T-helper 17 cell (primary cell): ENCODE results near the gene TMEM260. TPM values are rescaled to one million over a fixed set of nuclear protein-coding genes. Genes with fewer than 3 reads are reported as not detected.
A peak's percentile ranks its signal among the peaks of the same experiment; 100 is the strongest.
"Not testable (repeated sequence)": the region's sequence is repeated elsewhere in the genome, so short reads cannot be mapped to it uniquely, and the experiment has no call there.

Source experiments
- ATAC-seq: fragments of 150-1000 bp; cut with Tn5 transposase; 2 replicates; pipeline ENCODE4 v1.10.0; 2021; ENCODE audit warnings: mild to moderate bottlenecking, moderate library complexity
- DNase-seq, 3 donors: peaks; one replicate each; pipeline versions ENCODE4 v3.0.0 to v3.0.0-alpha.2; 2020 to 2021
- H3K9me3 ChIP-seq: one replicate; pipeline ENCODE4 v1.7.0; 2013; ENCODE audit warnings: low read length, mild to moderate bottlenecking; ENCODE audit not compliant: control insufficient read depth, poor library complexity, severe bottlenecking
- H3K27ac Mint-ChIP-seq: one replicate; pipeline ENCODE4 v1.8.0; 2022; ENCODE audit warnings: mild to moderate bottlenecking, moderate library complexity, mixed read lengths
- H3K27me3 Mint-ChIP-seq: one replicate; pipeline ENCODE4 v1.8.0; 2022; ENCODE audit warnings: mixed read lengths
- H3K36me3 Mint-ChIP-seq: one replicate; pipeline ENCODE4 v1.8.0; 2022; ENCODE audit warnings: low read depth, mixed read lengths
- H3K4me1 Mint-ChIP-seq: one replicate; pipeline ENCODE4 v1.8.0; 2022; ENCODE audit warnings: mild to moderate bottlenecking, mixed read lengths
- H3K4me3 Mint-ChIP-seq: one replicate; pipeline ENCODE4 v1.8.0; 2022; ENCODE audit warnings: mild to moderate bottlenecking, moderate library complexity, mixed read lengths
- total RNA-seq, 4 donors: library from RNA in 2 of 4; stranded (reverse) in 2 of 4; gene quantifications; one replicate each; pipeline ENCODE4 v1.2.3 and lab custom pipeline; 2022 to 2026

The TMEM260 gene
- total RNA-seq, 2 donors from 2014 or later: 16.8 to 21.2 TPM

GRCh38 chr14:56570295-56570694 is 9.3 kb upstream of the TMEM260 start:
- no peaks in the 10 kb centered on the region for H3K36me3 Mint-ChIP-seq
- no peak overlapping the region for H3K4me3 Mint-ChIP-seq
- no peak overlapping the region for H3K27ac Mint-ChIP-seq
- H3K4me1 Mint-ChIP-seq: no peaks in the 10 kb centered on the region
- DNase-seq: no peak
- H3K9me3 ChIP-seq: no peaks in the 10 kb centered on the region
- ATAC-seq: no peak
- H3K27me3 Mint-ChIP-seq: peaks cover 42% of the 10 kb centered on the region

GRCh38 chr14:56580221-56580711 is 668 bp downstream of the TMEM260 start:
- Mint-ChIP-seq H3K27ac (peak overlapping the region; percentile 96), H3K4me1 (peaks cover 38% of the 10 kb centered on the region), H3K4me3 (peak overlapping the region; percentile 97), H3K36me3 (peaks cover 4% of the 10 kb centered on the region), H3K27me3 (no peaks in the 10 kb centered on the region)
- H3K9me3 ChIP-seq: no peaks in the 10 kb centered on the region
- no peak for ATAC-seq
- no peak for DNase-seq

GRCh38 chr14:56581041-56581727 is 1.6 kb downstream of the TMEM260 start:
- Mint-ChIP-seq H3K4me3 (peak overlapping the region; percentile 97), H3K36me3 (peaks cover 4% of the 10 kb centered on the region), H3K27me3 (no peaks in the 10 kb centered on the region), H3K27ac (peak overlapping the region; percentile 96), H3K4me1 (peaks cover 40% of the 10 kb centered on the region)
- H3K9me3 ChIP-seq: no peaks in the 10 kb centered on the region
- no peak for ATAC-seq
- no peak for DNase-seq

GRCh38 chr14:56585461-56586084 is 6.0 kb downstream of the TMEM260 start:
- Mint-ChIP-seq H3K4me1 (peaks cover 32% of the 10 kb centered on the region), H3K27ac (no peak overlapping the region), H3K4me3 (no peak overlapping the region), H3K27me3 (no peaks in the 10 kb centered on the region), H3K36me3 (peaks cover 2% of the 10 kb centered on the region)
- ATAC-seq: no peak
- no peaks in the 10 kb centered on the region for H3K9me3 ChIP-seq
- no peak for DNase-seq

- Mint-ChIP-seq H3K36me3 (peaks cover 2% of the 10 kb centered on the region), H3K4me3 (no peak overlapping the region), H3K4me1 (peaks cover 16% of the 10 kb centered on the region), H3K27me3 (no peaks in the 10 kb centered on the region), H3K27ac (no peak overlapping the region)
- ATAC-seq (no peak), DNase-seq (no peak)
- H3K9me3 ChIP-seq: no peaks in the 10 kb centered on the region
These were observed 8.1 kb downstream of the TMEM260 start for GRCh38 chr14:56587701-56588100.

- H3K27ac Mint-ChIP-seq: no peak overlapping the region
- no peaks in the 10 kb centered on the region for H3K9me3 ChIP-seq
- peaks cover 2% of the 10 kb centered on the region for H3K36me3 Mint-ChIP-seq
- H3K4me3 Mint-ChIP-seq: no peak overlapping the region
- ATAC-seq (no peak), DNase-seq (no peak)
- H3K27me3 Mint-ChIP-seq: no peaks in the 10 kb centered on the region
- peaks cover 2% of the 10 kb centered on the region for H3K4me1 Mint-ChIP-seq
These were observed 10.9 kb downstream of the TMEM260 start for GRCh38 chr14:56590535-56590960.

- no peaks in the 10 kb centered on the region for H3K9me3 ChIP-seq
- Mint-ChIP-seq H3K4me1 (peaks cover 6% of the 10 kb centered on the region), H3K27me3 (no peaks in the 10 kb centered on the region), H3K27ac (no peak overlapping the region), H3K4me3 (no peak overlapping the region), H3K36me3 (peaks cover 2% of the 10 kb centered on the region)
- DNase-seq (no peak), ATAC-seq (no peak)
These were observed 13.3 kb downstream of the TMEM260 start for GRCh38 chr14:56592746-56593544.

GRCh38 chr14:56594428-56594827 is 14.8 kb downstream of the TMEM260 start:
- peaks cover 3% of the 10 kb centered on the region for H3K36me3 Mint-ChIP-seq

GRCh38 chr14:56598519-56598918 is 18.9 kb downstream of the TMEM260 start:
- Mint-ChIP-seq H3K36me3 (peaks cover 6% of the 10 kb centered on the region), H3K4me1 (peaks cover 11% of the 10 kb centered on the region), H3K27me3 (no peaks in the 10 kb centered on the region), H3K27ac (no peak overlapping the region), H3K4me3 (no peak overlapping the region)
- DNase-seq: no peak
- ATAC-seq: no peak
- H3K9me3 ChIP-seq: no peaks in the 10 kb centered on the region

More at GRCh38 chr14:56594428-56594827, 14.8 kb downstream of the TMEM260 start:
- no peak overlapping the region for H3K4me3 Mint-ChIP-seq
- ATAC-seq (no peak), DNase-seq (no peak)
- no peaks in the 10 kb centered on the region for H3K27me3 Mint-ChIP-seq
- peaks cover 6% of the 10 kb centered on the region for H3K4me1 Mint-ChIP-seq
- no peaks in the 10 kb centered on the region for H3K9me3 ChIP-seq
- no peak overlapping the region for H3K27ac Mint-ChIP-seq

GRCh38 chr14:56603648-56604047 is 24.1 kb downstream of the TMEM260 start:
- H3K4me3 Mint-ChIP-seq: no peak overlapping the region
- ATAC-seq (no peak), DNase-seq (no peak)
- H3K36me3 Mint-ChIP-seq: peaks cover 7% of the 10 kb centered on the region
- peaks cover 14% of the 10 kb centered on the region for H3K4me1 Mint-ChIP-seq
- H3K9me3 ChIP-seq: no peaks in the 10 kb centered on the region
- peak overlapping the region; percentile 49 for H3K27ac Mint-ChIP-seq
- no peaks in the 10 kb centered on the region for H3K27me3 Mint-ChIP-seq

- H3K9me3 ChIP-seq: no peaks in the 10 kb centered on the region
- no peak for ATAC-seq
- Mint-ChIP-seq H3K4me1 (peaks cover 6% of the 10 kb centered on the region), H3K27me3 (no peaks in the 10 kb centered on the region), H3K4me3 (no peak overlapping the region), H3K27ac (no peak overlapping the region), H3K36me3 (peaks cover 9% of the 10 kb centered on the region)
- DNase-seq: no peak
These were observed 29.1 kb downstream of the TMEM260 start for GRCh38 chr14:56608689-56609088.

- not testable (repeated sequence) for H3K27ac Mint-ChIP-seq, H3K9me3 ChIP-seq, ATAC-seq, H3K4me1 Mint-ChIP-seq, H3K36me3 Mint-ChIP-seq, DNase-seq, H3K4me3 Mint-ChIP-seq, H3K27me3 Mint-ChIP-seq
These were observed 32.1 kb downstream of the TMEM260 start for GRCh38 chr14:56611663-56612062.

GRCh38 chr14:56617084-56617483 is 37.5 kb downstream of the TMEM260 start:
- ATAC-seq (no peak), DNase-seq (no peak)
- peaks cover 4% of the 10 kb centered on the region for H3K4me1 Mint-ChIP-seq
- H3K4me3 Mint-ChIP-seq: no peak overlapping the region
- H3K27me3 Mint-ChIP-seq: no peaks in the 10 kb centered on the region
- peaks cover 8% of the 10 kb centered on the region for H3K36me3 Mint-ChIP-seq
- H3K27ac Mint-ChIP-seq: no peak overlapping the region
- no peaks in the 10 kb centered on the region for H3K9me3 ChIP-seq
